T-cell (primary cell): Measurements from ENCODE around the gene MYLK2. TPM values are rescaled to one million over a fixed set of nuclear protein-coding genes. Genes with fewer than 3 reads are reported as not detected.

Experiments used
- ATAC-seq, 4 experiments: fragments of 200-7000 bp in 3 of 4; fragments of 150-1000 bp in 1 of 4; cut with Tn5 transposase; replicated peaks in 1 of 4; 1 replicate in 3 of 4; 2 replicates in 1 of 4; pipeline ENCODE4 v1.10.0; 2021; ENCODE audit warnings: moderate library complexity in 3 of 4, mild to moderate bottlenecking in 2 of 4, moderate number of reproducible peaks in 1 of 4
- CTCF ChIA-PET, 2 donors: fragments of 300-600 bp; sonication (Branson Sonifier 250); formaldehyde crosslinking; loops; one replicate each; lab custom pipeline; 2022; ENCODE audit warnings: antibody characterized with exemption in 2 of 2; lab: Charles Lee
- POLR2A ChIA-PET, 2 donors: fragments of 300-600 bp; sonication (Branson Sonifier 250); formaldehyde crosslinking; loops; one replicate each; lab custom pipeline; 2022; ENCODE audit warnings: antibody characterized with exemption in 2 of 2; lab: Charles Lee
- DNase-seq, 35 experiments: peaks; one replicate each; pipeline versions ENCODE4 v3.0.0 to v3.0.0-alpha.2; 2013 to 2023
- H3K27ac ChIP-seq: one replicate; pipeline ENCODE4 v1.5.1; 2013; ENCODE audit warnings: low read length
- H3K27me3 ChIP-seq, 2 experiments: replicated peaks in 1 of 2; 1 replicate in 1 of 2; 2 replicates in 1 of 2; pipeline versions ENCODE4 v1.6.1 to v1.7.0; 2013; ENCODE audit warnings: low read length in 1 of 2, mixed read lengths in 1 of 2; ENCODE audit not compliant: control insufficient read depth in 2 of 2, insufficient read depth in 2 of 2; ENCODE audit errors: extremely low read depth in 1 of 2
- H3K36me3 ChIP-seq, 2 donors: 1 replicate in 1 of 2; 2 replicates in 1 of 2; pipeline versions ENCODE4 v1.6.1 to v1.7.0; 2013; ENCODE audit warnings: low read length in 1 of 2; ENCODE audit not compliant: control insufficient read depth in 2 of 2, insufficient read depth in 1 of 2; ENCODE audit errors: extremely low read depth in 1 of 2
- H3K4me1 ChIP-seq, 2 experiments: 1 replicate in 1 of 2; 2 replicates in 1 of 2; pipeline versions ENCODE4 v1.6.1 to v1.7.0; 2013; ENCODE audit warnings: low read length in 2 of 2, mixed read lengths in 1 of 2; ENCODE audit not compliant: insufficient read depth in 2 of 2, control insufficient read depth in 1 of 2; ENCODE audit errors: extremely low read depth in 1 of 2
- H3K4me3 ChIP-seq, 2 donors: 1 replicate in 1 of 2; 2 replicates in 1 of 2; pipeline versions ENCODE4 v1.5.1 to v1.7.0; 2013; ENCODE audit warnings: mild to moderate bottlenecking in 2 of 2, low read length in 1 of 2, moderate library complexity in 1 of 2; ENCODE audit not compliant: control insufficient read depth in 1 of 2; ENCODE audit errors: extremely low read depth in 1 of 2
- H3K9me3 ChIP-seq: 2 replicates; pipeline ENCODE4 v1.7.0; 2013
- H3K27ac Mint-ChIP-seq, 2 donors: one replicate each; pipeline ENCODE4 v1.8.0; 2020 to 2021; ENCODE audit warnings: mild to moderate bottlenecking in 2 of 2, mixed read lengths in 2 of 2
- H3K27me3 Mint-ChIP-seq, 2 donors: one replicate each; pipeline ENCODE4 v1.8.0; 2021 to 2022; ENCODE audit warnings: mixed read lengths in 2 of 2
- H3K36me3 Mint-ChIP-seq: one replicate; pipeline ENCODE4 v1.8.0; 2021; ENCODE audit warnings: mixed read lengths
- H3K4me1 Mint-ChIP-seq, 3 donors: one replicate each; pipeline ENCODE4 v1.8.0; 2020 to 2022; ENCODE audit warnings: mixed read lengths in 3 of 3, mild to moderate bottlenecking in 1 of 3
- H3K4me3 Mint-ChIP-seq, 3 donors: one replicate each; pipeline ENCODE4 v1.8.0; 2020 to 2022; ENCODE audit warnings: mild to moderate bottlenecking in 3 of 3, mixed read lengths in 3 of 3, moderate library complexity in 3 of 3
- H3K9me3 Mint-ChIP-seq, 3 donors: one replicate each; pipeline ENCODE4 v1.8.0; 2020 to 2022; ENCODE audit warnings: mixed read lengths in 3 of 3
- WGBS: methylation state at CpG from one replicate; pipeline ENCODE4 v1.1.5; 2013; ENCODE audit warnings: missing lambda C conversion rate; ENCODE audit not compliant: insufficient coverage; 5-methylcytosine and 5-hydroxymethylcytosine counted together
- total RNA-seq, 35 experiments: library from RNA in 6 of 35; stranded (reverse) in 6 of 35; fragments of 120-200 nt in 1 of 35; gene quantifications; one replicate each; pipeline versions ENCODE4 v1.2.1 to v1.2.4 and lab custom pipeline; 2013 to 2026

MYLK2 gene
- total RNA-seq (not detected), total RNA-seq (lab: John Stamatoyannopoulos, UW) (0 to 0.16 (median 0) reads per million in 29 experiments)
- not detected for total RNA-seq (2013)

DNA sequence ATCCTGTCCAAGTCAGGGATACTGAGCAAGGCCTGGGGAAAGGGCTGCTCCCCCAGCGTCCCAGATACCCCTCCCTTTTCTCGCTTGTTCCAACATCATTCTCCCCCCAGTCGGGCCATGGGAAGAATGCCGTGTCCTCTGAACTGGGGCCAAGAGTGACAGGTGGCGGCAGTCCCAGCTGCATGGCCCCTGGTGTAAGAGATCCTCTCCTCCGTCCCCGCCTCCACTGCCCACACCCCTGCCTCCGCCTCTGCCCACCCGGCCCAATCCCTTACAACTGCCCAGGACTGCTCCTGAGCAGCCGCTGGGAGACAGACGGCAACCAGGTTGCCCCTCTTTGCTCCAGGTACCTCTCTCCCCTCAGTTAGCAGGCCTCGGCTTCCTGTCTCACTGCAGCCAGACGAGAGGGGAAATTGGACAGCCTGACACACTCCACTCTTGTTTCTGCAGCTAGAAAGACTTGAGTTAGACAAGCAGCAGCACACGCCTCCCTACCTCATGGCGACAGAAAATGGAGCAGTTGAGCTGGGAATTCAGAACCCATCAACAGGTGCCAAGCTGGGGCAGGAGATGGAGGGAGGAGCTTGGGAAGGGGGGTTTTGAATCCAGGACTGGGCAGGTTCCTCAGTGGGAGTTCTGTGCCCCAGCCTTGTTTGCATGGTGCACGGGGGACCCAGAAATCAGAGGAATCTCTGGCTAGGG is at the start of gene MYLK2:
TSS of gene MYLK2 (plus strand) at position 274 of the 702 bp plus-strand sequence. CDS start at position 499, 225 bp downstream.
- CTCF ChIA-PET: no interaction called here
- Histone ChIP-seq H3K27ac (no peak within 1 kb of the TSS), H3K4me1 (peaks cover 0 to 10% of the 10 kb centered on the region in 2 experiments), H3K9me3 (no peaks in the 10 kb centered on the region), H3K27me3 (peaks cover 0 to 15% of the 10 kb centered on the region in 2 experiments), H3K36me3 (no peaks in the 10 kb centered on the region), H3K4me3 (no peak within 1 kb of the TSS)
- Mint-ChIP-seq H3K36me3 (no peaks in the 10 kb centered on the region), H3K4me1 (peaks cover 0 to 8% (median 2%) of the 10 kb centered on the region in 3 donors), H3K9me3 (no peaks in the 10 kb centered on the region), H3K27ac (no peak within 1 kb of the TSS), H3K4me3 (no peak within 1 kb of the TSS), H3K27me3 (peaks cover 0 to 5% of the 10 kb centered on the region in 2 donors)
- ATAC-seq: no peak
- POLR2A ChIA-PET: interaction anchor here in 1 of 2 donors (0.7 kb wide), 1 partner anchor 705 kb away, joined by 3 read pairs; no protein-coding TSS in a partner anchor
- 91% methylated on average over 14 of the region's 16 CpGs for WGBS
- DNase-seq: no peak

DNA sequence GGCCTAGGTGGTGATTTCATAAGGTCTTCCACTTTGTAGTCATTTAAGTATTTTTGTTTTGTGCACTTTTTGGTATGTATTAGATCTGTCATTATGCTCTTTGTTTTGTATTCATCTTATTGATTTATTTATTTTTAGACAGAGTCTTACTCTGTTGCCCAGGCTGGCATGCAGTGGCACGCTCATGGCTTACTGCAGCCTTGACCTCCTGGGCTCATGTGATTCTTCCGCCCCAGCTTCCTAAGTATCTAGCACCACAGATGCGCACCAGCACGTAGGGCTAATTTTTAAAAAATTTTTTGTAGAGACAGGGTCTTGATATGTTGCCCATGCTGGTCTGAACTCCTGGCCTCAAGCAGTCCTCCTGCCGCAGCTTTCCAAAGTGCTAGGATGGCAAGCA is 49.5 kb upstream of the MYLK2 start:
- Histone ChIP-seq H3K27me3 (no peaks in the 10 kb centered on the region), H3K4me1 (no peaks in the 10 kb centered on the region), H3K4me3 (no peak overlapping the region), H3K27ac (no peak overlapping the region), H3K9me3 (no peaks in the 10 kb centered on the region), H3K36me3 (no peaks in the 10 kb centered on the region)
- no peak for ATAC-seq
- ChIA-PET CTCF (no interaction called here), POLR2A (no interaction called here)
- Mint-ChIP-seq H3K9me3 (no peaks in the 10 kb centered on the region), H3K4me1 (peaks cover 0 to 11% (median 7%) of the 10 kb centered on the region in 3 donors), H3K27ac (no peak overlapping the region), H3K4me3 (no peak overlapping the region), H3K36me3 (no peaks in the 10 kb centered on the region), H3K27me3 (no peaks in the 10 kb centered on the region)
- no CpG with 5 or more reads among the region's 5 CpGs for whole genome bisulfite sequencing
- DNase-seq: no peak

DNA sequence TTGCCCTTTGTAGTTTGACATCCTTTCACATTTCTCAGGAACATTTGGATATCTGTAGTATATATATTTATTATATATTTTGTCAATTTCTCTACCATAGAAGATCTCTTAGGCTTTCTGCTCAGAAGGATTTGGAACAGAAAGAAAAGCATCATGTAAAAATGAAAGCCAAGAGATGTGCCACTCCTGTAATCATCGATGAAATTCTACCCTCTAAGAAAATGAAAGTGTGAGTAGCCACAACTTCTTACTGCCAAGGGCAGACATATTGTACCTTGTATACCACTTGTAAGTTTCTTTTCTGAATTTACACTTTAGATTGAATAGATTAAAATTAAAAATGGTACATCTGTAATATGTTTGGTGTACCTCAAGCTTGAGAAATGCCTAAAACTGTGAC is 48.9 kb upstream of the MYLK2 start:
- H3K4me1 ChIP-seq: no peaks in the 10 kb centered on the region
- H3K4me3 ChIP-seq: no peak overlapping the region
- ATAC-seq (no peak), DNase-seq (peak in 1 of 35 experiments; percentile 12)
- CTCF ChIA-PET: interaction anchor here in 1 of 2 donors (0.6 kb wide), 1 partner anchor 160 kb away, joined by 4 read pairs; no protein-coding TSS in a partner anchor
- H3K36me3 ChIP-seq: no peaks in the 10 kb centered on the region
- Mint-ChIP-seq H3K9me3 (no peaks in the 10 kb centered on the region), H3K27me3 (no peaks in the 10 kb centered on the region), H3K4me3 (peak overlapping the region in 1 of 3 donors; percentile 39), H3K4me1 (peaks cover 0 to 11% (median 7%) of the 10 kb centered on the region in 3 donors), H3K36me3 (no peaks in the 10 kb centered on the region), H3K27ac (no peak overlapping the region)
- POLR2A ChIA-PET: interaction anchor here in 1 of 2 donors (0.6 kb wide), 1 partner anchor 1378 kb away, joined by 3 read pairs; no protein-coding TSS in a partner anchor
- H3K27ac ChIP-seq: no peak overlapping the region
- H3K9me3 ChIP-seq: no peaks in the 10 kb centered on the region
- no peaks in the 10 kb centered on the region for H3K27me3 ChIP-seq
- WGBS: no CpG with 5 or more reads among the region's 1 CpG

DNA sequence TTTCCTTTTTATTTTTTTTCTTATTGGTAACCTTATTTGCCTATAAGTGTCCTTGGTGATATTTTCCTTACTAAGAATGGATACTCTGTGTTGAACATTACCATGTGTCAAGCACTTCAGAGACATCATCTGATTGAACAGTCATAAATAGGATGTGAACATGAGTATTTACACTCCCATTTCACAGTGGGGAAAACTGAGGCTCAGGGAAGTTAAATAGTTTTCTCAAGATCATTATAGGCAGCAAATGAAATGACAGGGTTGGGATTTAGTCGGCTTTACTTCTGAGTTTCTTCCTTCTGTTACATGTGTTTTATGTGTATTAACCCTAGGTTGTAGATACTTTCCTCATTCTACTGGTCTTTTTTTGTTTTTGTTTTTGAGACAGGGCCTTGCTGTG is 44.7 kb upstream of the MYLK2 start:
- H3K9me3 ChIP-seq: no peaks in the 10 kb centered on the region
- CTCF ChIA-PET: interaction anchor here in 1 of 2 donors (0.7 kb wide), 1 partner anchor 157 kb away, joined by 3 read pairs; no protein-coding TSS in a partner anchor
- POLR2A ChIA-PET: no interaction called here
- no peaks in the 10 kb centered on the region for H3K36me3 Mint-ChIP-seq
- no peaks in the 10 kb centered on the region for H3K36me3 ChIP-seq
- H3K9me3 Mint-ChIP-seq: no peaks in the 10 kb centered on the region
- H3K4me1 ChIP-seq: no peaks in the 10 kb centered on the region
- no peak for ATAC-seq
- H3K27me3 Mint-ChIP-seq: no peaks in the 10 kb centered on the region
- no peak overlapping the region for H3K27ac ChIP-seq
- H3K4me1 Mint-ChIP-seq: peaks cover 0 to 9% (median 7%) of the 10 kb centered on the region in 3 donors
- no CpG with 5 or more reads among the region's 1 CpG for WGBS
- H3K4me3 ChIP-seq: no peak overlapping the region
- no peak overlapping the region for H3K27ac Mint-ChIP-seq
- no peaks in the 10 kb centered on the region for H3K27me3 ChIP-seq
- no peak overlapping the region for H3K4me3 Mint-ChIP-seq
- DNase-seq: no peak

DNA sequence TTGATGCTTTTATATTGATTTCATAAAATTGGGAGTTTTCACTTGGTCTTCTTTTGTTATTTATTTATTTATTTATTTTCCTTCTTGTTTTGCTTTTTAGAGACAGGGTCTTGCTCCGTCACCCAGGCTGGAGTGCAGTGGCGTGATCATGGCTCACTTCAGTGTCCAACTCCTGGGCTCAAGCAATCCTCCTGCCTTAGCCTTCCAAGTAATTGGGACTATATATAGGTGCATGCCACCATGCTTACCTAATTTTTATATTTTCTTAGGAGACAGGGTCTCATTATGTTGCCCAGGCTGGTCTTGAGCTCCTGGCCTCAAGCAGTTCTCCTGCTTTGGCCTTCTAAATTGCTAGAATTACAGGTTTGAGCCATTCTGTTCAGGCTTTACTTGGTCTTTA is 38.3 kb upstream of the MYLK2 start:
- ChIA-PET POLR2A (interaction anchor here in 1 of 2 donors (0.7 kb wide), 1 partner anchor 1006 kb away, joined by 10 read pairs; no protein-coding TSS in a partner anchor), CTCF (no interaction called here)
- H3K27me3 Mint-ChIP-seq: no peaks in the 10 kb centered on the region
- no peaks in the 10 kb centered on the region for H3K9me3 Mint-ChIP-seq
- H3K4me1 Mint-ChIP-seq: no peaks in the 10 kb centered on the region
- no peaks in the 10 kb centered on the region for H3K36me3 Mint-ChIP-seq
- Histone ChIP-seq H3K27ac (no peak overlapping the region), H3K4me1 (no peaks in the 10 kb centered on the region), H3K4me3 (no peak overlapping the region), H3K9me3 (no peaks in the 10 kb centered on the region), H3K36me3 (no peaks in the 10 kb centered on the region), H3K27me3 (no peaks in the 10 kb centered on the region)
- ATAC-seq: no peak
- no peak overlapping the region for H3K4me3 Mint-ChIP-seq
- H3K27ac Mint-ChIP-seq: no peak overlapping the region
- no CpG with 5 or more reads among the region's 2 CpGs for WGBS
- DNase-seq: no peak

- DNase-seq (no peak), ATAC-seq (no peak)
- no peaks in the 10 kb centered on the region for H3K9me3 Mint-ChIP-seq
- no peaks in the 10 kb centered on the region for H3K4me1 Mint-ChIP-seq
- Histone ChIP-seq H3K36me3 (no peaks in the 10 kb centered on the region), H3K27me3 (no peaks in the 10 kb centered on the region), H3K27ac (no peak overlapping the region), H3K4me1 (no peaks in the 10 kb centered on the region), H3K9me3 (no peaks in the 10 kb centered on the region), H3K4me3 (no peak overlapping the region)
- H3K36me3 Mint-ChIP-seq: no peaks in the 10 kb centered on the region
- 97% methylated on average over 3 of the region's 4 CpGs for WGBS
- H3K27me3 Mint-ChIP-seq: no peaks in the 10 kb centered on the region
- ChIA-PET CTCF (interaction anchor here in 1 of 2 donors (0.5 kb wide), 1 partner anchor 9 kb away, joined by 4 read pairs; no protein-coding TSS in a partner anchor), POLR2A (no interaction called here)
- no peak overlapping the region for H3K4me3 Mint-ChIP-seq
- H3K27ac Mint-ChIP-seq: no peak overlapping the region
Measured at GRCh38 chr20:31781945-31782344, 37.2 kb upstream of the MYLK2 start.
